ENCODE measurements around the gene NSMCE1.

GRCh38 chr16:27231692-27232060, 36.9 kb downstream of the NSMCE1 start:
- TF ChIP-seq CTCF (IDR thresholded peaks at IDR 0.05) (no peak), POLR2A (IDR thresholded peaks at IDR 0.05) (no peak)

Data from esophagus squamous epithelium (tissue), 4 donors.